GM12873 (cell line): ENCODE data around the gene CCDC183.

Experiments used
- CTCF ChIP-seq: IDR thresholded peaks from 2 replicates; pipeline ENCODE4 v1.5.1; 2012; ENCODE audit warnings: low read depth, mild to moderate bottlenecking, moderate library complexity, low read length, control low read depth; ENCODE audit not compliant: insufficient read depth; ENCODE audit errors: missing control alignments

CCDC183 gene

DNA sequence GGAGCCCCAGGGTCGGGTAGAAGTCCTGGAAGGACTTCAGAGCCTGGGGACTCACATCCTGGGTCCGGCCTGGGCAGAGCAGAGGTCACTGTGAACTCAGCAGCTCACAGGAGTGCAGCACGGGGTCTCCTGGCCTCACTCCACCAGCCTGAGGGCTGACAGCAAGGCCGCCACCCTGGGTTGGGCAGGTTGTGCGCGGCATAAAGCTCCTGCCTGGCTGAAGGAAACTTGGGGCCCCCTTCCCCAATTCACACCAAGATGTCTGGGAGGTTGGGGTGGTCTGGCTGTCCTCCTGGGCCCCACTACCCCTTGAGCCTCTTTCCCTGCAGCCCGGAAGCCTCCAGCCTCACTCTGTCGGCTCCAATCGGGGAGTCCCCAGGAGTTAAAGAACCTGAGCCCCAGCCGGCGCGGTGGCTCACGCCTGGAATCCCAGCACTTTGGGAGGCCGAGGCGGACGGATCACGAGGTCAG is 33.9 kb upstream of the CCDC183 start:
- no peak for TF ChIP-seq CTCF

GRCh38 chr9:136762915-136763648 is 33.1 kb upstream of the CCDC183 start:
- no peak for TF ChIP-seq CTCF

DNA sequence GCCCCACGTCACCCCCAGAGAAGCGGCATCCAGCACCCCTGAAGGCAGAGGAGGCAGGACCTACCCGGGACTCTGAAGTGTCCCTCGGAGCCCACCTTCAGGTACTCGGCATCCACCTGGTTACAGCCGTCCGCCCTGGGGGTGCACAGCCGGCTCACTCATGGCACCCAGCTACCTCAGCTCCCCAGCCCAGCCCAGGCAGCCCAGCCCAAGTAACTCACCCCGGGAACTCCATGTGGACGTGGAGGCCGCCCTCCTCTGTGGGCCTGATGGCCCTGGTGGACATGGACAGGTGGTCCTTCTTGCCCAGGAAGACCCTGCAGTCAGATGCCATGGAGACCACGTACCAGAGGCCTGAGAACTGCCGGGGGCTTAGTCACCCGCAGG is 32.5 kb upstream of the CCDC183 start:
- TF ChIP-seq CTCF = no peak

- no peak for TF ChIP-seq CTCF
Observed at GRCh38 chr9:136764301-136764891, 31.7 kb upstream of the CCDC183 start, which contains the start of gene LCN15. Gene LCN15, minus strand, starts transcription at chr9:136764518. Its CDS starts 30 bp downstream, at chr9:136764488.

DNA sequence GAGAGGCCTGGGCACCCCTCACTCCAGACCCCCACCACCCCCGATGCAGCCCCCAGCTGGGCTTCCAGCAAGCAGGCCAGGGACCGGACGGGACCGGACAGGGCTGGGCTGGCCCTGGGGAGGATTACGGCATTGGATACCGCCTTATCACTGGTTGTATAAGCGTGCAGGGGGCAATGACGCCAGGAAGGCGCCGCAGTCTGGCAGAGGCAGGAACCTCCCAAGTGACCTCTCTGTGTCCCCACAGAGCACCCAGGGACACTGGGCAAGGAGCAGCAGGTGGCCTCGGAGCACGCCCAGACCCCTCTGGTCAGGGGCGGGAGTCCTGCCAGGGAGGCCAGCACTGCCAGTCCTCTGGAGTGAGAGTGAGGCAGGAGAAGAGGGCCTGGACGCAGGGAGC is 31.1 kb upstream of the CCDC183 start:
- TF ChIP-seq CTCF = no peak

DNA sequence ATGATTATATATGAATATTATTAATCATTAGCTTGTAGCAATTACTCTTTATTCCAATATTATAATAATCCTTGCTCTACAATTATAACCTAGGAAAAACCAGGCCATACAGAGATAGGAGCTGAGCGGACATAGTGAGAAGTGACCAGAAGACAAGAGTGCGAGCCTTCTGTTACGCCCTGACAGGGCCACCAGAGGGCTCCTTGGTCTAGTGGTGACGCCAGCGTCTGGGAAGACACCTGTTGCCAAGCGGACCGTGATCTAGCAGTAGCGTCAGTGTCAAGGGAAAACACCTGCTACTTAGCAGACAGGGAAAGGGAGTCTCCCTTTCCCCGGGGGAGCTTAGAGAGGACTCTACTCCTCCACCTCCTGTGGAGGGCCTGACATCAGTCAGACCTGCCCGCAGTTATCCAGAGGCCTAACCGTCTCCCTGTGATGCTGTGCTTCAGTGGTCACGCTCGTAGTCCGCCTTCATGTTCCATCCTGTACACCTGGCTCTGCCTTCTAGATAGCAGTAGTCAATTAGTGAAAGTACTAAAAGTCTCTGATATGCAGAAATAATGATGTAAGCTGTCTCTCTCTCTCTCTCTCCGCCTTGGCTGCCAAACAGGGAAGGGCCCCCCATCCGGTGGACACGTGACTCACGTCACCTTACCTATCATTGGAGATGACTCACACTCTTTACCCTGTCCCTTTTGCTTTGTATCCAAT is 29.6 kb upstream of the CCDC183 start:
- peak; percentile 33 for TF ChIP-seq CTCF

DNA sequence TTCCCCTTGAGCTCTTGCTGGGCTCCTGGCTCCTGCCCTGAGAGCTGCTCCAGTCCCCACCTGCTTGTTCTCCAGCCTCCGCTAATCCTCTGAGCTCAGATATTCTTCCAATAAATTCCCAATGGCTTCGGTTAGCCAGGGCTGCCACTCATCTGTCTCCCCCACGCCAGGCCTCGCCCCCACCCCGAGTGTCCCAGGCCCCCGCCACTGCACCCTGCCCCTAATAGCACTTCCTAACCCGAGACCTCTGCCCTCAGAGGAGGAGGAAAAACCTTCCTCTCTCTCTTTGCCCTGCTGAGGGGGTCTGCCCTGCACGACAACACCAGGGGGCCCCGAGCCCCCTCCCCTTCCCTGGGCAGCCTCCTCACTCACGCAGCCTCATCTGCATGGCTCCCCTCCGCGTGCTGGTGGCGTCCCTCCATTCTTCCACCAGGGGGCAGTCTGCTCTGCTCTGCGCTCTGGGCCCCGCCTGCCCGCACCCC is 26.4 kb upstream of the CCDC183 start:
- peak; percentile 68 for TF ChIP-seq CTCF
